Right atrium auricular region (tissue), 2 donors: ENCODE measurements around the gene MPV17L2. TPM values are rescaled to one million over a fixed set of nuclear protein-coding genes. Genes with fewer than 3 reads are reported as not detected.

Experiments
- DNase-seq: peaks from one replicate; pipeline ENCODE4 v3.0.0-alpha.2; 2019; ENCODE audit warnings: low spot score
- H3K27ac ChIP-seq, 2 donors: fragments of 200-600 bp; sonication (generic); 1 replicate in 1 of 2; 2 replicates in 1 of 2; pipeline ENCODE4 v1.5.1; 2016 to 2019
- H3K27me3 ChIP-seq, 2 donors: fragments of 200-600 bp; sonication (generic); one replicate each; pipeline versions ENCODE4 v1.5.1 to v1.6.0; 2017 to 2019
- H3K36me3 ChIP-seq: fragments of 200-600 bp; sonication (generic); one replicate; pipeline ENCODE4 v1.5.1; 2016
- H3K4me1 ChIP-seq, 2 donors: fragments of 200-600 bp; sonication (generic); one replicate each; pipeline versions ENCODE4 v1.5.1 to v1.6.0; 2017 to 2019
- H3K4me3 ChIP-seq, 2 donors: fragments of 200-600 bp; sonication (generic); 1 replicate in 1 of 2; 2 replicates in 1 of 2; pipeline ENCODE4 v1.5.1; 2017 to 2019; ENCODE audit warnings: mild to moderate bottlenecking in 1 of 2, moderate library complexity in 1 of 2
- H3K9me3 ChIP-seq, 2 donors: fragments of 200-600 bp; sonication (generic); one replicate each; pipeline ENCODE4 v1.5.1; 2019
- CTCF ChIP-seq, 2 donors: fragments of 200-600 bp; sonication (generic); IDR thresholded peaks; one replicate each; pipeline ENCODE4 v1.5.1; 2019; ENCODE audit warnings: antibody characterized with exemption in 2 of 2
- total RNA-seq, 2 donors: library from RNA; depleted of rRNA; stranded (reverse); fragments of >200 nt; gene quantifications; one replicate each; pipeline ENCODE4 v1.1.0, GENCODE V29; 2016

MPV17L2 gene
- total RNA-seq, 2 donors from 2014 or later = 28.3 to 40.8 TPM

GRCh38 chr19:18190278-18190677 is 2.7 kb upstream of the MPV17L2 start:
- H3K9me3 ChIP-seq = no peaks in the 10 kb centered on the region
- H3K36me3 ChIP-seq = peaks cover 4% of the 10 kb centered on the region
- no peaks in the 10 kb centered on the region for H3K27me3 ChIP-seq
- peaks cover 0 to 22% of the 10 kb centered on the region in 2 donors for H3K4me1 ChIP-seq
- H3K4me3 ChIP-seq = no peak overlapping the region
- TF ChIP-seq CTCF (IDR thresholded peaks at IDR 0.05) = no peak
- H3K27ac ChIP-seq = no peak overlapping the region
- no peak for DNase-seq

GRCh38 chr19:18191640-18192062 is 1.4 kb upstream of the MPV17L2 start:
- Histone ChIP-seq H3K27me3 (no peaks in the 10 kb centered on the region), H3K27ac (peak overlapping the region; percentile 93 to 98), H3K4me1 (peaks cover 0 to 22% of the 10 kb centered on the region in 2 donors), H3K9me3 (no peaks in the 10 kb centered on the region), H3K36me3 (peaks cover 16% of the 10 kb centered on the region), H3K4me3 (peak overlapping the region; percentile 44 to 59)
- no peak for DNase-seq
- TF ChIP-seq CTCF (IDR thresholded peaks at IDR 0.05) = no peak

- H3K27ac ChIP-seq = peak overlapping the region; percentile 79 to 84
- no peaks in the 10 kb centered on the region for H3K27me3 ChIP-seq
- H3K4me3 ChIP-seq = peak overlapping the region; percentile 56 to 96
- H3K36me3 ChIP-seq = peaks cover 25% of the 10 kb centered on the region
- H3K9me3 ChIP-seq = no peaks in the 10 kb centered on the region
- no peak for TF ChIP-seq CTCF (IDR thresholded peaks at IDR 0.05)
- H3K4me1 ChIP-seq = peaks cover 0 to 22% of the 10 kb centered on the region in 2 donors
- DNase-seq = no peak
These were observed 566 bp downstream of the MPV17L2 start for GRCh38 chr19:18193388-18194180.

- peak overlapping the region; percentile 56 to 96 for H3K4me3 ChIP-seq
- no peak for TF ChIP-seq CTCF (IDR thresholded peaks at IDR 0.05)
- H3K27me3 ChIP-seq = no peaks in the 10 kb centered on the region
- peaks cover 29% of the 10 kb centered on the region for H3K36me3 ChIP-seq
- DNase-seq = no peak
- H3K9me3 ChIP-seq = no peaks in the 10 kb centered on the region
- H3K4me1 ChIP-seq = peaks cover 0 to 22% of the 10 kb centered on the region in 2 donors
- H3K27ac ChIP-seq = peak overlapping the region in 1 of 2 donors; percentile 42
These were observed 1.1 kb downstream of the MPV17L2 start for GRCh38 chr19:18194181-18194530.

- Histone ChIP-seq H3K4me3 (no peak overlapping the region), H3K9me3 (no peaks in the 10 kb centered on the region), H3K27me3 (no peaks in the 10 kb centered on the region), H3K27ac (peak overlapping the region in 1 of 2 donors; percentile 42), H3K4me1 (peaks cover 0 to 22% of the 10 kb centered on the region in 2 donors), H3K36me3 (peaks cover 33% of the 10 kb centered on the region)
- no peak for DNase-seq
- no peak for TF ChIP-seq CTCF (IDR thresholded peaks at IDR 0.05)
These were observed 1.7 kb downstream of the MPV17L2 start for GRCh38 chr19:18194554-18195238.
